Glutamatergic neuron (in vitro differentiated cells): ENCODE results near the gene SPEN. TPM values are rescaled to one million over a fixed set of nuclear protein-coding genes. Genes with fewer than 3 reads are reported as not detected.
A peak's percentile ranks its signal among the peaks of the same experiment; 100 is the strongest.

Experiments
- DNase-seq: peaks from one replicate; pipeline ENCODE4 v3.0.0; 2022
- H3K27ac Mint-ChIP-seq: one replicate; pipeline ENCODE4 v1.8.0; 2020; ENCODE audit warnings: mild to moderate bottlenecking, mixed read lengths, inconsistent platforms; ENCODE audit not compliant: unreplicated experiment
- H3K27me3 Mint-ChIP-seq: one replicate; pipeline ENCODE4 v1.8.0; 2020; ENCODE audit warnings: mild to moderate bottlenecking, moderate library complexity, mixed read lengths, inconsistent platforms; ENCODE audit not compliant: unreplicated experiment
- H3K36me3 Mint-ChIP-seq: one replicate; pipeline ENCODE4 v1.8.0; 2020; ENCODE audit warnings: mild to moderate bottlenecking, mixed read lengths, inconsistent platforms; ENCODE audit not compliant: unreplicated experiment
- H3K4me1 Mint-ChIP-seq: one replicate; pipeline ENCODE4 v1.8.0; 2020; ENCODE audit warnings: mild to moderate bottlenecking, low read depth, mixed read lengths, inconsistent platforms; ENCODE audit not compliant: unreplicated experiment
- H3K4me3 Mint-ChIP-seq: one replicate; pipeline ENCODE4 v1.8.0; 2020; ENCODE audit warnings: mild to moderate bottlenecking, mixed read lengths, inconsistent platforms; ENCODE audit not compliant: unreplicated experiment
- H3K9me3 Mint-ChIP-seq: one replicate; pipeline ENCODE4 v1.8.0; 2020; ENCODE audit warnings: mild to moderate bottlenecking, moderate library complexity, mixed read lengths, inconsistent platforms; ENCODE audit not compliant: unreplicated experiment
- CTCF ChIP-seq: fragments of 200-600 bp; sonication (generic); IDR thresholded peaks from one replicate; pipeline ENCODE4 v1.5.0; 2021; ENCODE audit not compliant: partially characterized antibody, unreplicated experiment
- total RNA-seq: library from RNA; stranded (reverse); fragmentation: NEBNext Ultra II Directional; extraction: Animal tissue kit (Norgen Biotek cat#: 25700); gene quantifications from one replicate; pipeline ENCODE4 v1.2.1, GENCODE V29; 2021; ENCODE audit not compliant: unreplicated experiment

Gene SPEN
- total RNA-seq, 1 donor from 2014 or later = 52.4 TPM

DNA sequence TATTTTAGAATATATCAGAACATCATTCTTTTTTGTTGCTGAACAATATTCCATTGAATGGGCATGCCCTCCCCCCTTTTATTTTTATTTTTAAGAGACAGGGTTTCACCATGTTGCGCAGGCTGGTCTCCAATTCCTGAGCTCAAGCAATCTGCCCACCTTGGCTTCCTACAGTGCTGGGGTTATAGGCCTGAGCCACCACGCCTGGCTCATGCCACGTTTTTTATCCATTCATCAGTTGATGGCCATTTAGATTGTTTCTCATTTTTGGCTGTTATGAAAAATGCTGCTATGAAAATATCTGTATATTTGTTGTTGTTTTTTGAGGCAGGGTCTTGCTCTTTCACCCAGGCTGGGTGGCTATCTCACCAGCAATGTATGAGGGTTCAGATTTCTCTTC lies 19.8 kb downstream of the SPEN start:
- TF ChIP-seq CTCF = no peak
- Mint-ChIP-seq H3K4me3 (no peak overlapping the region), H3K36me3 (no peaks in the 10 kb centered on the region)

GRCh38 chr1:15869413-15869812 lies 21.9 kb downstream of the SPEN start:
- Mint-ChIP-seq H3K36me3 (no peaks in the 10 kb centered on the region), H3K27ac (no peak overlapping the region), H3K9me3 (peaks cover 2% of the 10 kb centered on the region), H3K4me1 (no peaks in the 10 kb centered on the region), H3K4me3 (no peak overlapping the region), H3K27me3 (no peaks in the 10 kb centered on the region)
- TF ChIP-seq CTCF = no peak
- no peak for DNase-seq

More for the DNA sequence above, 19.8 kb downstream of the SPEN start:
- H3K9me3 Mint-ChIP-seq = peaks cover 2% of the 10 kb centered on the region
- no peak for DNase-seq
- H3K27me3 Mint-ChIP-seq = no peaks in the 10 kb centered on the region
- H3K4me1 Mint-ChIP-seq = no peaks in the 10 kb centered on the region
- H3K27ac Mint-ChIP-seq = no peak overlapping the region

DNA sequence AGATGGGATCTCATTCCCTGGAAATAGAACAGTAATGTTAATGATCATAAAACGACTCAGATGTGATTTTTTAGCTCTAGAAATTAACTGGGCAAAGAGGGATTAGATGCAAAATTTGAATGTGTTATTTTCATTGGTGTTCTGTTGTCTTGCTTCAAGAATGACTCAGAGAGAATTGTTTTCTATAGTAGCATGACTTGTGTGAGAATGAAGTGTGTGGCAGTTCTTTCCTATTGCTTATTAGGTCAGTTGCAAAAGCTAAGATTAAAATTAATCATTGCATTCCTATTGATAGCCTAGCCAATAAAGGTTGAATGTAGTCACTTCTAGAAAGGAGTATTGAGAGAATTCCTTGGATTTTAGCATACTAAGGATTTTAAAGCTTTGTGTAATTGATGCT lies 22.9 kb downstream of the SPEN start:
- no peaks in the 10 kb centered on the region for H3K27me3 Mint-ChIP-seq
- DNase-seq = no peak
- H3K4me3 Mint-ChIP-seq = no peak overlapping the region
- TF ChIP-seq CTCF = no peak
- peaks cover 2% of the 10 kb centered on the region for H3K9me3 Mint-ChIP-seq
- no peak overlapping the region for H3K27ac Mint-ChIP-seq
- no peaks in the 10 kb centered on the region for H3K4me1 Mint-ChIP-seq
- H3K36me3 Mint-ChIP-seq = no peaks in the 10 kb centered on the region

GRCh38 chr1:15874471-15874870 lies 27.0 kb downstream of the SPEN start:
- H3K4me3 Mint-ChIP-seq = no peak overlapping the region
- no peak for DNase-seq
- no peak for TF ChIP-seq CTCF
- no peaks in the 10 kb centered on the region for H3K27me3 Mint-ChIP-seq
- H3K27ac Mint-ChIP-seq = no peak overlapping the region
- H3K36me3 Mint-ChIP-seq = no peaks in the 10 kb centered on the region
- H3K9me3 Mint-ChIP-seq = no peaks in the 10 kb centered on the region
- peaks cover 2% of the 10 kb centered on the region for H3K4me1 Mint-ChIP-seq

GRCh38 chr1:15876357-15877055 lies 29.0 kb downstream of the SPEN start:
- H3K4me1 Mint-ChIP-seq = peaks cover 2% of the 10 kb centered on the region
- H3K9me3 Mint-ChIP-seq = no peaks in the 10 kb centered on the region
- peak; percentile 47 for DNase-seq
- H3K27ac Mint-ChIP-seq = no peak overlapping the region
- H3K36me3 Mint-ChIP-seq = no peaks in the 10 kb centered on the region
- H3K4me3 Mint-ChIP-seq = peak overlapping the region; percentile 51
- TF ChIP-seq CTCF = peak; percentile 47
- H3K27me3 Mint-ChIP-seq = no peaks in the 10 kb centered on the region
